ENCODE measurements around the gene ZP1.

The ZP1 gene

GRCh38 chr11:60912851-60913528, 45.6 kb downstream of the ZP1 start:
- no peak for DNase-seq

DNA sequence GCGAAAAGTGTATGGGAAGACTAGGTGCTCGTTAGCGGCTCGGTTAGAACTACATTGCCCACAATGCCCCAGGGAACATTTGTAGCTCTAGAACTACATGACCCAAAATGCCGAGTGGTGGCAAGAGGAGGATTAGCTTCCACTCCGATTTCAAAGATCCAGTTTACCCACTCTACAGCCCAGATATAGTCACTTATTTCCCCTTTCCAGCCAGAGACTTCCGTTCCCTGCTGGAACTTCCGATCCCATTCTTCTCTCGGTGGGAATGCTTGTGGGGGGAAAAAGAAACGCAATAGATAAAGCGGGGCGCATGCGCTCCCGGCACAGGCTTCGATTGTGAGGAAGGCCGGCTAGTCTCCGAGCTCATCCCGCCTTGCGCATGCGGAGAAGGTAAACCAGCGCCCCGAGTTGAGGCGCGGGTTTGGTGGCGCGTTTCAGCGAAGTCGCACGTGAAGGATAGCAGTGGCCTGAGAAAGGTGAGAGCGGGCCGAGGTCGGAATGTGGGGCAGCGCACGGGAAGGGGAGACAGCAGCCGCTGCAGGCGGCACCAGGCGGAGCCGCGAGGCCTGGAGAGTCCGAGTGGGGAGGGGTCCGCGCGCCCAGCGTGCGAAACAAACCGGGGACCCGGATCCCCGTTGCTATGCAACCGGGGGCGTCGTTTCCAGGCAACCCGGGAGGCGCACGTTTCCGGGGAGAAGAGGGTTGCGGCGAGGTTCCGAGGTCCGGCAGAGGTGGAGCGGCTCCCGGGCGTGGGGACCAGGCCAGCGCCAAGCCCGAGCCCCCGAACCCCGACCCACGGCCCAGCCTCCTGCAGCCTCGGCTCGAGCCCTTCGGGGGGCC, 46.7 kb downstream of the ZP1 start, which contains the start of gene TMEM109:
TSS of gene TMEM109 (plus strand) at position 366 of the 840 bp plus-strand sequence. CDS start 5,536 bp downstream, outside the sequence.
- peak; percentile 90 for DNase-seq

DNA sequence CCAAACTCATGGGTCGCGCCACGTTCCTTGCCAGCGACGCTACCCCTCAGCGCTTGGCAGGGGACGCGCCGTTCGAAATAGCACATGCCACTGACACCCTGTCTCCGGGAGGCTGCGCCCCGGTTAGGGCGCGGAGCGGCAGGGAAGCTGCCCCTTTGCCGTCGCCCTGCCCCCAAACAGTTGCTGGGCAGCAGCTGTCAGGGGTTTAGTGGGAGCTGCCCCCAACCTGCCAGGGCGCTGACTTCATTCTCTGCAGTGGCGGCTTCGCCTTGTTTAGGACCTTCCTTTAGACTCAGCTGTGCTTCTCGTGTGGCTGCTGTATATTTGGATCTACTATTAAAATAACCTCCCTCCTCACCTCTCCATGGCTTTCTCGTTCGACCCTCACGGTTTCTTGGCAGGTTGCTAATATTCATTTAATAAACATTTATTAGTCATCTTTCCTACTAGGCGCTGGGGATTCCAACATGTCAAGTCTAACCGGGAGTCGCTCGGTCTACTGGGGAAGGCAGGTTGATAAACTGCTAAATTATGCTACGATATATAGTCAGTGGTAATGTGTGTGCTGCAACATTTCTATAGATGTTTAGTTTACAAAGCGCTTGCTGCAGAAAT, 47.4 kb downstream of the ZP1 start:
- DNase-seq: no peak

- DNase-seq: no peak
Measured at GRCh38 chr11:60915248-60915914, 48.0 kb downstream of the ZP1 start.

DNA sequence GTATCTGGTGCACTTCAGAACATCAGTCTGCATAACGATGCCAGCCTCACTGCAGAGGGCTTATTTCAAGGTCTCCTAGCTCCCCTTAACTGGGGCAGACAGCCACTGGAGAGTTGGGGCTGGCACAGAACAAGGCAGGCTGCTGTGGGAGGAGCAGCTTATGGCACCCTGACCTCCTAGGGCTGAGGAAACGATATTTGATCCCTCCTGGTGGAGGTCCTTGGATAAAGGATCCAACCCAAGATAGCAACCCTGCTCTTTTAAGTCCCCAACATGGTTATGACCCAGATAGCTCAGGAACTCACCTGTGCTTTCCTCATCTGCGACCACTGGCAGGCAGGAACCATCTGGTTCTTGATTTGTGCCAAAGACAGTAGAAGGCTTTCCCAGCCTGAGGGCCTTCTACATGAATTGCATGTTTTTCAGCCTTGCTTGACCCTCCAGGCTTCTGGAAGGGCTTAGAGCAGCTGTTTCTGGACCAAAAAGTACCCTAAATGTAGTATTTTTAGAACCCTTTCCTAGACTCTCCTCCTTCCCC, 49.4 kb downstream of the ZP1 start:
- DNase-seq: no peak

DNA sequence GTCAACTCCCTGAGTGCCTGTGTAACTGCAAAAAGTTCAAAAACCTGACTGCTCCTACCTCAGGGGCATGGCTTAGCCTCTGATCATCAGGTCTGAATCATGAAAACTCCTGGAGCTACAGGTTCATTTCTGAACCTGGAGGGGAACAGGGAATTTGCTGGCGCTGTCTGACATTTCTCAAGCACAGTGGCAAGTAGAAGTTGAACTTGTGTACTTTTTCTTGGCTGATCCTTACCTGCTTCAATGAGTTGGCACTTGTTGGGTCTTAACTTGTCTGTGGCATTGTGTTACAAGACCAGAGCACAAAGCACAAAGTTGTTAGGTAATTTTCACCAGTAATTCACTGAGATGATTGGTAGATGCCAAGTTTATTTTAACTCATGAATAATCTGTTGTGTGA, 49.9 kb downstream of the ZP1 start:
- DNase-seq: no peak

GRCh38 chr11:60918251-60918938, 51.1 kb downstream of the ZP1 start:
- DNase-seq: no peak

- DNase-seq: no peak
Measured at GRCh38 chr11:60918939-60919265, 51.6 kb downstream of the ZP1 start.

- no peak for DNase-seq
Measured at GRCh38 chr11:60919320-60919719, 52.0 kb downstream of the ZP1 start.

- no peak for DNase-seq
Measured at GRCh38 chr11:60919956-60920355, 52.6 kb downstream of the ZP1 start.

DNA sequence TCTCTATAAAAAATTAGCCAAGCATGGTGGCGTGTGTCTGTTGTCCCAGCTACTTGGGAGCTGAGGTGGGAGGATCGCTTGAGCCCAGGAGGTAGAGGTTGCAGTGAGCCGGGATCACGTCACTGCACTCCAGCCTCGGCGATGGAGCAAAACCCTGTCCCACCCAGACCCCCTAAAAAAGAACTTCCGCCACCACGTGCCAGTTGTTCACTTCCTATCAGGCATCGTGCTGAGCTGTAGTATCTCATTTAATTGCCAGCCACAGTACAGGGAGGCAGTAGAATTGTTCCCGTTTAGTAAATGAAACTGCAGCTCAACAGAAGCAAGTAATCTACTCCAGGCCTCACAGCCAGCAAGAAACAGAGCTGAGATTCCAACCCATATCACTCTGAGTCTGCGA, 53.9 kb downstream of the ZP1 start:
- no peak for DNase-seq

- DNase-seq: no peak
Measured at GRCh38 chr11:60921777-60922335, 54.5 kb downstream of the ZP1 start.

DNA sequence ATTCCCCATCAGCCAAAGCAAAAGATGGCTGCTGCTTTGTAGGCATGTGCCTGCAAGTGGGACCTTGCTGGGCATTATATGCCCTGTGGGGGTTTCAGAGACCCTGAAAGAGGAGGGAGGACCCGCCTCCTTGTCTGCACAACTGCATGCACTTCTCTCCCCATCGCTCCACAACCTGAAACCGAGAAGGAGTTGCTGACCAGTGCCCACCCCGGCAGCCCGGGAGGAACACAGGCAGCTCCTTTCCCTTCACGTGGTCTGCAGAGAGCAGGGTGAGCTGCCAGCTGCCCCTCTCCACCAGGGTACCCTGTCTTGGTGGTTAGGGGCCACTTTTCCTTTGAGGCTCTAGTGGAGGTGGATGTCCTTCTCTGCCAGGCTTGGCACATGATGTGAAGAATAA, 55.6 kb downstream of the ZP1 start:
- DNase-seq: no peak

- DNase-seq: no peak
Measured at GRCh38 chr11:60923326-60923725, 56.0 kb downstream of the ZP1 start.

- no peak for DNase-seq
Measured at GRCh38 chr11:60923800-60924109, 56.4 kb downstream of the ZP1 start.

GRCh38 chr11:60924110-60924905, 57.0 kb downstream of the ZP1 start, which contains the start of gene TMEM132A:
TSS of gene TMEM132A (plus strand) at chr11:60924460. CDS start at chr11:60924634, 174 bp downstream.
- DNase-seq: peak; percentile 78

Data from NCI-H1105 (cell line).